HG02981 (cell line): Measurements from ENCODE around the gene MARVELD2.
"Not testable (repeated sequence)": the region's sequence is repeated elsewhere in the genome, so short reads cannot be mapped to it uniquely, and the experiment has no call there.

Source experiments
- ATAC-seq: cut with Tn5 transposase; IDR thresholded peaks from one replicate; pipeline ENCODE4 v1.9.1; 2021; ENCODE audit warnings: mild to moderate bottlenecking, moderate library complexity; ENCODE audit not compliant: unreplicated experiment

MARVELD2 gene

GRCh38 chr5:69449511-69449910 is 34.6 kb downstream of the MARVELD2 start:
- no peak for ATAC-seq

- ATAC-seq = no peak
These were observed 35.2 kb downstream of the MARVELD2 start for GRCh38 chr5:69450116-69450515.

- not testable (repeated sequence) for ATAC-seq
These were observed 35.6 kb downstream of the MARVELD2 start for GRCh38 chr5:69450527-69450926.

- ATAC-seq = no peak
These were observed 37.2 kb downstream of the MARVELD2 start for GRCh38 chr5:69451941-69452647.

GRCh38 chr5:69453487-69453886 is 38.6 kb downstream of the MARVELD2 start:
- not testable (repeated sequence) for ATAC-seq

- ATAC-seq = no peak
These were observed 39.7 kb downstream of the MARVELD2 start for GRCh38 chr5:69454460-69455249.

DNA sequence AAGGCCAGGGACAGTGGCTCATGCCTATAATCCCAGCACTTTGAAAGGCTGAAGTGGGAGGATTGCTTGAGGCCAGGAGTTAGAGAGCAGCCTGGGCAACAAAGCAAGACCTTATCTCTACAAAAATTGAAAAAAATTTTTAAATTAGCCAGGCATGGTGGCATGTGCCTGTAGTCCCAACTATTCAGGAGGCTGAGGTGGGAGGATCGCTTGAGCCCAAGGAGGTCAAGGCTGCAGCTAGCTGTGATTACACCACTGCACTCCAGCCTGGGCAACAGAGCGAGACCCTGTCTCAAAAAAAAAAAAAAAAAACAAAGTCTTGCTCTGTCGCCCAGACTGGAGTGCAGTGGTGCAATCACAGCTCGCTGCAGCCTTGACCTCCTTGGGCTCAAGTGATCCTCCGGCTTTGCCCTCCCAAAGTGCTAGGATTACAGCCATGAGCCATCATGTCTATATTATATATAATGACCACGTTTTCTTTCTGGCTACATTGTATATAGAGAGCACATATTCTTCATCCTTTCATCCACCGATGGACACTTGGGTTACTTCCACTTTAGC is 40.6 kb downstream of the MARVELD2 start:
- not testable (repeated sequence) for ATAC-seq

GRCh38 chr5:69462170-69462569 is 47.3 kb downstream of the MARVELD2 start:
- ATAC-seq = no peak

DNA sequence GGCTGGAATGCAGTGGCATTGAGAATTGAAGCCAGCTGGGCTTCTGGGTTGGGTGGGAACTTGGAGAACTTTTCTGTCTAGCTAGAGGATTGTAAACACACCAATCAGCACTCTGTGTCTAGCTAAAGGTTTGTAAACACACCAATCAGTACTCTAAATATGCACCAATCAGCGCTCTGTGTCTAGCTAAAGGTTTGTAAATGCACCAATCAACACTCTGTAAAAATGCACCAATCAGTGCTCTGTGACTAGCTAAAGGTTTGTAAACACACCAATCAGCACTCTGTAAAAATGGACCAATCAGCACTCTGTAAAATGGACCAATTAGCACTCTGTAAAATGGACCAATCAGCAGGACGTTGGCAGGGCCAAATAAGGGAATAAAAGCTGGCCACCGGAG is 51.5 kb downstream of the MARVELD2 start:
- not testable (repeated sequence) for ATAC-seq

DNA sequence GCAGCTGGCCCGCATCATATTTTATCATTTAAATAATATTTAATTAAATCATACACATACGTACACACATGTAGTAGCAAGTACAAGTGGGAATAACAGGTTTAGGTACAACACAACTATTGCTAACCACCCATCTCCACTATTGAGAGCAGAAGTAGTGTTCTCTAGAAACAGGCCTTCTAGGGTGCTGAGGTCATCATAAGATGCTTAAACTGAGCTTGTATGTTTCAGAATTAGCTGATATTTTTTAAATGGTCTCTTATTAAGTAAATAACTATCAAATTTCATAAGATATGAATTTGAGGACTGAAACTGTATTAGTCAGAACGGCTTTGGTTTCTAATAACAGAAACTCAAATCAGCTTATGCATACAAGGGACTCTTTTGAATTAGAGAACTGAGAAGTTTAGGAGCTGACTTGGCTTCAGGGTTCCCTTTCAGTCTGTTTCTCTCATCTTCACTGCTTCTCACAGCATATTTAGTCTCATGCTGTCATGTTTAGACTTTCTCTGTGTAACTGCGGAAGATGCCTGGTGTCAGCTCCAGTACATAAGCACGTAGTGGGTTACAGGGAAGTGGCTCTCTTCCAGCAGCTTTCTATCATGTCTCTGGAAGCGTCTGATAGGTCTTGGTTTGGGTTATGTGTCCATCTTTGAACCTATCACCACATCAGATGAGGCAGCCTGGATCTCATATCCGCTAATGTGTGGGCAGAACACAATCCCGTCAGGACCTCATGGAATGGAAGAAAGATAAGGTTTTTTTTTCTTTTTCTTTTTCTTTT is 52.7 kb downstream of the MARVELD2 start:
- peak; percentile 94 for ATAC-seq

DNA sequence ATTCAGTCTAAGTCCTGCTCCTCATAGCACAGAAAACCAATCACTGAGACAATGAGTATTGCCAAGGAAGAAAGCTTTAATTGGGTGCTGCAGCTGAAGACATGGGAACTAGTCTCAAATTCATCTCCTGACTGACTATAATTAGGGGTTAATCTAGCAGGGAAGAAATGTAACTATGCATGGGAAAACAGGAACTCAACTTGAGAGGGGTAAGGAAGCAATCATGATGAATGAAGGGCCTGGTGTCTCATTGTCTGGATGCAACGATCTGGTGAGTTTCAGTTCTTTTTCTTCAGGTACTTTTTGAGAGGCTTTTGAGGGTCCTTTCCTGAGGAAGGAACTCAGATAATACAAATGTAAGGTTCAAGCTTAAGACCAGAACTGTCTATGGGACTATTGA is 53.7 kb downstream of the MARVELD2 start:
- ATAC-seq = no peak

DNA sequence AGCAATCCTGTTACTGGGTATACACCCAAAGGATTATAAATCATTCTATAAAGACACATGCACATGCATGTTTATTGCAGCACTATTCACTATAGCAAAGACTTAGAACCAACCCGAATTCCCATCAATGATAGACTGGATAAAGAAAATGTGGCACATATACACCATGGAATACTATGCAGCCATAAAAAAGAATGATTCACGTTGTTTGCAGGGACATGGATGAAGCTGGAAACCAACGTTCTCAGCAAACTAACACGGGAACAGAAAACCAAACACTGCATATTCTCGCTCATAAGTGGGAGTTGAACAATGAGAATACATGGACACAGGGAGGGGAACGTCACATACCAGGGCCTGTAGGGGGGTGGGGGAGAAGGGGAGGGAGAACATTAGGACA is 56.6 kb downstream of the MARVELD2 start:
- ATAC-seq = not testable (repeated sequence)

DNA sequence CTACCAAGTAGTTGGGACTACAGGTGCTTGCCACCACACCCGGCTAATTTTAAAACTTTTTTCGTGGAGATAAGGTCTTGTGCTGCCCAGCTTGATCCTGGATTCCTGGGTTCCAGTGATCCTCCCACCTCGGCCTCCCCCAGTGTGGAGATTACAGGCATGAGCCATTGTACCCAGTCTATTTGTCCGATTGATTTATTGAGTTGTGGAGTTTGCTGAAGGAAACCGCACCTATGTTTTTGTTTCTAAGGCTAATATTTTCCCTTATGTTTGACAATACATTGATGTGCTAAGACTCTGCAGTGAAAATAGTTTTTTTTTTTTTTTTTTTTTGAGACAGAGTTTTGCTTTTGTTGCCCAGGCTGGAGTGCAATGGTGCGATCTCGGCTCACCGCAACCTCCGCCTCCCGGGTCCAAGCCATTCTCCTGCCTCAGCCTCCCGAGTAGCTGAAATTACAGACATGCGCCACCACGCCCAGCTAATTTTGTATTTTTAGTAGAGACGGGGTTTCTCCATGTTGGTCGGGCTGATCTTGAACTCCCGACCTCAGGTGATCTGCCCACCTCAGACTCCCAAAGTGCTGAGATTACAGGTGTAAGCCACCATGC is 57.7 kb downstream of the MARVELD2 start:
- not testable (repeated sequence) for ATAC-seq

DNA sequence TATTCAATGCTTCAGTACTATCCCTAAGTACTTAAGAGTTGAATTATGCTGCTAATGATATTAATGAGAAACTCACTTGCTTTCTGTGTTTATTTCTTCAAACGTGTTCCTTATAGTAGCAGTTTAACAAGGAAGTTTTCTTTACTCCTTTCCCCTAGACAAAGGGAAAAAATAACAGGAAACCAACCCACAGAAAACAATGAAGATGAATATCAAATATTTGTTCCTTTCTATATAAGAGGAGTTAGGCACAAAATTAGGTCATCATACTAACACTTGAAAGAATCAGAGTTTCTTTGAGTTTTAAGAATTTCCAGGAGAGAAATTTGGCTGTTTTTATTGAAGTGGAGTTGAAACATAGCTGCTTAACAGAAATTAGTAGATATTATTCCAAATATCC is 62.3 kb downstream of the MARVELD2 start:
- no peak for ATAC-seq

DNA sequence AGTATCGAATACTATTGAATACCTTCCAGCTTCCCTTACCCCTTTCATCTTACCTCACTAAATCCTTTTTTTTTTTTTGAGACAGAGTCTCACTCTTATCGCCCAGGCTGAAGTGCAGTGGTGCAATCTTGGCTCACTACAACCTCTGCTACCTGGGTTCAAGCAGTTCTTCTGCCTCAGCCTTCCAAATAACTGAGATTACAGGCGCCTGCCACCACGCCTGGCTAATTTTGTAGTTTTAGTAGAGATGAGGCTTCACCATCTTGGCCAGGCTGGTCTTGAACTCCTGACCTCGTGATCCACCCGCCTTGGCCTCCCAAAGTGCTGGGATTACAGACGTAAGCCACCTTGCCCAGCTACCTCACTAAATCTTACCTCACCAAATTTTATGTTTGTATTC is 63.4 kb downstream of the MARVELD2 start:
- not testable (repeated sequence) for ATAC-seq

DNA sequence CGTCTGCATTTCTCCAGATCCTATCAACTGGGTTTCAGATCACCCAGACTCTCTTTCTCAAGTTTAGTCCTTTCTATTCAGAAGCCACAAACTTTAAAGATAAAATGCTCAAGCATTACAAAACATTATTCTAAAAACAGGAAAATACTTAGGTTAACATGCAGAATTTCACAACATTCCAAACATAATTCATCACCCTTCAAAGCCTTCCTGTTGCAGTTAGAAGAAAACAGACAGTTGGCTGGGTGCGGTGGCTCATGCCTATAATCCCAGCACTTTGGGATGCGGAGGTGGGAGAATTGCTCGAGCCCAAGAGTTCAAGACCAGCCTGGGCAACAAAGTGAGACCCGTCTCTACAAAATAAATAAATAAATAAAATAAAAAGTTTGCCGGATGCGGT is 70.0 kb downstream of the MARVELD2 start:
- no peak for ATAC-seq

DNA sequence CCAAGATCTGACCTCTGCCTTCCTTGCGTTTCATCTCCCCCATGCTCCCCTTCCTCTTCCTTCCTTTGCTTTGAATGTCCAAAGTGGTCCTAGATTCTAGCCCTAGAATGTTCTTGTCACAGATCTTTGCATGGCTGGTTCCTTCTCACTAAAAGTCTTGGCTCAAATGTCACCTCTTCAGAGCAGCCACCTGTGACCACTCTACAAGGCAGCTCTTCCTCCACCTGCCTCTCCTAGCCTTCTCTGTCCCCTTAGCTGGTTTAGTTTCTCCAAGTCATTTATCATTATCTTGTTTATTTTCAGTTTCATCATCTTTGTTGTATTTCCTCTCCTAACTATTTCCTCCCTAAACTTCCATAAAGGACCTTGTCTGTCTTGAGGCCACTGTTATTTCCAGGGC is 70.6 kb downstream of the MARVELD2 start:
- no peak for ATAC-seq

GRCh38 chr5:69489246-69489645 is 74.3 kb downstream of the MARVELD2 start:
- no peak for ATAC-seq

GRCh38 chr5:69491027-69491426 is 76.1 kb downstream of the MARVELD2 start:
- ATAC-seq = no peak

DNA sequence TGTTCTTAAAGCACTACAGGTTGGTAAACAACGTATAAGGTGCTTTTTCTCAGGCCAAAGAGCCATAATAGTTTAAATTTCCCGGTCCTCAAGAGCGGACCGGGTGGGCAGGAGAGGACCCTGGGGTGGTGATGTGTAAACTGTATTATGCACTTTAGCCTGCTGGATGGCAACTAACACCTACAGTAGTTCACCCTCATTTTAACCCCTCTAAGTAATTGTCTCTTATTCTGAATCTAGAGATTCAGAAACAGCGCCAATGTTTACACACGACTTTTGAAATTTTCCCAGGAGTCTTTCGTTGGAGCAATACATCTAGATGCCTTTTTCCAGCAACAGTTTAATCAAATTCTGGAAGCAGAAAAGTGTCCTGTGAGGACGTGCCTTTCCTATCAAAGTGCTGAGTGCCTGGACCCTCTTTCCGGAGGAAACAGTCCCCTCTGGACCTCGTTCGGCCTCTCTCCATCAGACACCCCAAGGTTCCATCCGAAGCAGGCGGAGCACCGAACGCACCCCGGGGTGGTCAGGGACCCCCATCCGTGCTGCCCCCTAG is 77.0 kb downstream of the MARVELD2 start:
- ATAC-seq = no peak
